HEK293 (cell line): ENCODE results near the gene ZNF786.

Experiments used
- FEZF1 ChIP-seq: fragments of 450-650 bp; formaldehyde crosslinking; IDR thresholded peaks from 2 replicates; pipeline ENCODE4 v1.5.1; 2016; ENCODE audit warnings: missing biosample characterization, missing genetic modification characterization
- MZF1 ChIP-seq: fragments of 450-650 bp; formaldehyde crosslinking; IDR thresholded peaks from 2 replicates; pipeline ENCODE4 v1.5.1; 2017; ENCODE audit warnings: missing biosample characterization, missing genetic modification characterization, borderline replicate concordance
- PRDM1 ChIP-seq: fragments of 450-650 bp; formaldehyde crosslinking; IDR thresholded peaks from 2 replicates; pipeline ENCODE4; 2016; ENCODE audit warnings: missing biosample characterization, missing genetic modification characterization
- REPIN1 ChIP-seq: fragments of 450-650 bp; formaldehyde crosslinking; IDR thresholded peaks from 2 replicates; pipeline ENCODE4 v1.5.1; 2017; ENCODE audit warnings: missing biosample characterization, missing genetic modification characterization, low read depth
- SP7 ChIP-seq: fragments of 450-650 bp; formaldehyde crosslinking; IDR thresholded peaks from 2 replicates; pipeline ENCODE4 v1.5.1; 2016; ENCODE audit warnings: missing biosample characterization, missing genetic modification characterization
- TRIM28 ChIP-seq: IDR thresholded peaks from 2 replicates; pipeline ENCODE4 v1.6.1; 2011; ENCODE audit warnings: low read length, control low read depth, borderline replicate concordance
- YY1 ChIP-seq: fragments of 450-650 bp; formaldehyde crosslinking; IDR thresholded peaks from 2 replicates; pipeline ENCODE4 v1.5.1; 2018; ENCODE audit warnings: missing biosample characterization, missing genetic modification characterization
- ZBTB1 ChIP-seq: fragments of 450-650 bp; formaldehyde crosslinking; IDR thresholded peaks from 2 replicates; pipeline ENCODE4 v1.5.1; 2016; ENCODE audit warnings: missing biosample characterization, missing genetic modification characterization
- ZBTB20 ChIP-seq: fragments of 450-650 bp; formaldehyde crosslinking; IDR thresholded peaks from 2 replicates; pipeline ENCODE4 v1.5.1; 2016; ENCODE audit warnings: missing biosample characterization, missing genetic modification characterization
- ZBTB21 ChIP-seq: fragments of 450-650 bp; formaldehyde crosslinking; IDR thresholded peaks from 2 replicates; pipeline ENCODE4 v1.5.1; 2017; ENCODE audit warnings: missing biosample characterization, missing genetic modification characterization
- ZFP37 ChIP-seq: fragments of 450-650 bp; formaldehyde crosslinking; IDR thresholded peaks from 2 replicates; pipeline ENCODE4 v1.5.1; 2016; ENCODE audit warnings: missing biosample characterization, missing genetic modification characterization
- ZNF132 ChIP-seq: fragments of 450-650 bp; formaldehyde crosslinking; IDR thresholded peaks from 2 replicates; pipeline ENCODE4 v1.5.1; 2017; ENCODE audit warnings: missing biosample characterization, missing genetic modification characterization, borderline replicate concordance
- ZNF138 ChIP-seq: fragments of 450-650 bp; formaldehyde crosslinking; IDR thresholded peaks from 2 replicates; pipeline ENCODE4 v1.5.1; 2016; ENCODE audit warnings: missing biosample characterization, missing genetic modification characterization, borderline replicate concordance
- ZNF2 ChIP-seq: fragments of 450-650 bp; formaldehyde crosslinking; IDR thresholded peaks from 2 replicates; pipeline ENCODE4 v1.5.1; 2016; ENCODE audit warnings: missing biosample characterization, missing genetic modification characterization
- ZNF350 ChIP-seq: fragments of 450-650 bp; formaldehyde crosslinking; IDR thresholded peaks from 2 replicates; pipeline ENCODE4 v1.5.0; 2017; ENCODE audit warnings: missing biosample characterization, mild to moderate bottlenecking, missing genetic modification characterization
- ZNF394 ChIP-seq: fragments of 450-650 bp; formaldehyde crosslinking; IDR thresholded peaks from 2 replicates; pipeline ENCODE4 v1.5.1; 2016; ENCODE audit warnings: missing biosample characterization, missing genetic modification characterization, mild to moderate bottlenecking, moderate library complexity, borderline replicate concordance
- ZNF561 ChIP-seq: fragments of 450-650 bp; IDR thresholded peaks from 2 replicates; pipeline ENCODE4 v1.5.1; 2018; ENCODE audit warnings: missing biosample characterization, missing genetic modification characterization, borderline replicate concordance
- ZNF571 ChIP-seq: fragments of 450-650 bp; formaldehyde crosslinking; IDR thresholded peaks from 2 replicates; pipeline ENCODE4 v1.5.0; 2017; ENCODE audit warnings: missing biosample characterization, missing genetic modification characterization
- ZNF624 ChIP-seq: fragments of 450-650 bp; formaldehyde crosslinking; IDR thresholded peaks from 2 replicates; pipeline ENCODE4 v1.5.1; 2017; ENCODE audit warnings: missing biosample characterization, missing genetic modification characterization
- ZNF792 ChIP-seq: fragments of 450-650 bp; formaldehyde crosslinking; IDR thresholded peaks from 2 replicates; pipeline ENCODE4 v1.5.1; 2016; ENCODE audit warnings: missing biosample characterization, missing genetic modification characterization
- ZNF830 ChIP-seq: fragments of 450-650 bp; IDR thresholded peaks from 2 replicates; pipeline ENCODE4 v1.5.0; 2018; ENCODE audit warnings: missing biosample characterization, missing genetic modification characterization, low read depth, mild to moderate bottlenecking, moderate library complexity
- ZNF843 ChIP-seq: fragments of 450-650 bp; formaldehyde crosslinking; IDR thresholded peaks from 2 replicates; pipeline ENCODE4 v1.5.1; 2016; ENCODE audit warnings: missing biosample characterization, missing genetic modification characterization
- ZSCAN16 ChIP-seq: fragments of 450-650 bp; formaldehyde crosslinking; IDR thresholded peaks from 2 replicates; pipeline ENCODE4 v1.5.1; 2016; ENCODE audit warnings: missing biosample characterization, missing genetic modification characterization
- TF ChIP-seq, protein P1 (sequence below): fragments of 450-650 bp; formaldehyde crosslinking; IDR thresholded peaks from 2 replicates; pipeline ENCODE4 v1.5.1; 2016; ENCODE audit warnings: missing biosample characterization, missing genetic modification characterization, borderline replicate concordance
- TF ChIP-seq, protein P2 (sequence below): fragments of 450-650 bp; formaldehyde crosslinking; IDR thresholded peaks from 2 replicates; pipeline ENCODE4 v1.5.1; 2016; ENCODE audit warnings: missing biosample characterization, missing genetic modification characterization
- TF ChIP-seq, protein P3 (sequence below): fragments of 450-650 bp; formaldehyde crosslinking; IDR thresholded peaks from 2 replicates; pipeline ENCODE4 v1.5.1; 2016; ENCODE audit warnings: missing biosample characterization, missing genetic modification characterization
- TF ChIP-seq, protein P4 (sequence below): fragments of 450-650 bp; formaldehyde crosslinking; IDR thresholded peaks from 2 replicates; pipeline ENCODE4 v1.5.1; 2016; ENCODE audit warnings: missing biosample characterization, missing genetic modification characterization, borderline replicate concordance
- TF ChIP-seq, protein P5 (sequence below): fragments of 450-650 bp; formaldehyde crosslinking; IDR thresholded peaks from 2 replicates; pipeline ENCODE4 v1.5.1; 2016; ENCODE audit warnings: missing biosample characterization, missing genetic modification characterization
- TF ChIP-seq, protein P6 (sequence below): fragments of 450-650 bp; formaldehyde crosslinking; IDR thresholded peaks from 2 replicates; pipeline ENCODE4 v1.5.1; 2017; ENCODE audit warnings: missing biosample characterization, missing genetic modification characterization

ZNF786 gene

DNA sequence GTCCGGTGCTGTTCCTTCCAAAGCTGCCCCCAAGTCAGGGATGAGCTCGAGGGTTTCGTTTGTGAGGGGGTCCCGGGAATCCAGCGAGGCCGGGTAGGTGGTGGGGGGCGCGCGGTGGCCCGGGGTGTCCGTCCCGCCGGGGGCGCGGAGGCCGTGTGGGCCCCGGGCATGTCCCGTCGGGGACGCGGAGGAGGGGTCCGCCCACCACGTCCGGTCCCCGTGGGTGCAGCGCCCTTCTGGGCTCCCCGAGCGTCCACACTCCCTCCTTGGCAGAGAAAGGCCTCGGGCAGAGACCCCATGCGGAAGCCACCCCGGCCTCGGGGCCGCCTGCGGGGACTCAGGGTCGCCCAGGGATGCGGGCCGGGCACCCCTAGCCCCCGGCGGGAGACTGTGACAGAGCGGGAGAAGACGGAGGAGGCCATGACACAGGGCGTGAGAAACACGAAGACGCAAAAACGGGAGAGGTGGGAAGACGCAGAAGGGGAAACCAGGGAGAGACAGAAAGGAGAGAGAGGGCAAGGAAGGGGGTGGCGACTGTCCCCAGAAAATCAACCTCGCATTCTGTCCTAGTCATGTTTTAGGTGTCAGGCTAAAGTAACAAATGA, 36.2 kb upstream of the ZNF786 start (continued):
- TF ChIP-seq, protein P1, sequence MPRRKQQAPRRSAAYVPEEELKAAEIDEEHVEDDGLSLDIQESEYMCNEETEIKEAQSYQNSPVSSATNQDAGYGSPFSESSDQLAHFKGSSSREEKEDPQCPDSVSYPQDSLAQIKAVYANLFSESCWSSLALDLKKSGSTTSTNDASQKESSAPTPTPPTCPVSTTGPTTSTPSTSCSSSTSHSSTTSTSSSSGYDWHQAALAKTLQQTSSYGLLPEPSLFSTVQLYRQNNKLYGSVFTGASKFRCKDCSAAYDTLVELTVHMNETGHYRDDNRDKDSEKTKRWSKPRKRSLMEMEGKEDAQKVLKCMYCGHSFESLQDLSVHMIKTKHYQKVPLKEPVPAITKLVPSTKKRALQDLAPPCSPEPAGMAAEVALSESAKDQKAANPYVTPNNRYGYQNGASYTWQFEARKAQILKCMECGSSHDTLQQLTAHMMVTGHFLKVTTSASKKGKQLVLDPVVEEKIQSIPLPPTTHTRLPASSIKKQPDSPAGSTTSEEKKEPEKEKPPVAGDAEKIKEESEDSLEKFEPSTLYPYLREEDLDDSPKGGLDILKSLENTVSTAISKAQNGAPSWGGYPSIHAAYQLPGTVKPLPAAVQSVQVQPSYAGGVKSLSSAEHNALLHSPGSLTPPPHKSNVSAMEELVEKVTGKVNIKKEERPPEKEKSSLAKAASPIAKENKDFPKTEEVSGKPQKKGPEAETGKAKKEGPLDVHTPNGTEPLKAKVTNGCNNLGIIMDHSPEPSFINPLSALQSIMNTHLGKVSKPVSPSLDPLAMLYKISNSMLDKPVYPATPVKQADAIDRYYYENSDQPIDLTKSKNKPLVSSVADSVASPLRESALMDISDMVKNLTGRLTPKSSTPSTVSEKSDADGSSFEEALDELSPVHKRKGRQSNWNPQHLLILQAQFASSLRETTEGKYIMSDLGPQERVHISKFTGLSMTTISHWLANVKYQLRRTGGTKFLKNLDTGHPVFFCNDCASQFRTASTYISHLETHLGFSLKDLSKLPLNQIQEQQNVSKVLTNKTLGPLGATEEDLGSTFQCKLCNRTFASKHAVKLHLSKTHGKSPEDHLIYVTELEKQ, result no peak
- TF ChIP-seq ZBTB20 (tag by site-specific recombination) (peak; percentile 22), REPIN1 (tag by site-specific recombination) (no peak), SP7 (tag by site-specific recombination) (no peak), ZSCAN16 (tag by site-specific recombination) (no peak), ZNF624 (tag by site-specific recombination) (0 out of 2 replicates have a peak, but pooled peaks have one; percentile 14), ZNF843 (no peak), FEZF1 (tag by site-specific recombination) (no peak), TRIM28 (no peak), ZFP37 (tag by site-specific recombination) (no peak), ZNF571 (tag by site-specific recombination) (no peak), ZBTB1 (tag by site-specific recombination) (no peak), ZNF792 (tag by site-specific recombination) (no peak; the same call in 1 of the 2 replicates), ZNF350 (no peak), ZNF561 (tag by site-specific recombination) (peak; percentile 6; the same call in 1 of the 2 replicates), ZNF2 (tag by site-specific recombination) (no peak), ZNF830 (tag by site-specific recombination) (no peak), PRDM1 (peak; percentile 86), MZF1 (tag by site-specific recombination) (no peak), ZBTB21 (tag by site-specific recombination) (peak; percentile 45), YY1 (tag by site-specific recombination) (peak; percentile 77), ZNF138 (no peak), ZNF132 (tag by site-specific recombination) (no peak), ZNF394 (tag by site-specific recombination) (no peak)
- TF ChIP-seq, protein P2, sequence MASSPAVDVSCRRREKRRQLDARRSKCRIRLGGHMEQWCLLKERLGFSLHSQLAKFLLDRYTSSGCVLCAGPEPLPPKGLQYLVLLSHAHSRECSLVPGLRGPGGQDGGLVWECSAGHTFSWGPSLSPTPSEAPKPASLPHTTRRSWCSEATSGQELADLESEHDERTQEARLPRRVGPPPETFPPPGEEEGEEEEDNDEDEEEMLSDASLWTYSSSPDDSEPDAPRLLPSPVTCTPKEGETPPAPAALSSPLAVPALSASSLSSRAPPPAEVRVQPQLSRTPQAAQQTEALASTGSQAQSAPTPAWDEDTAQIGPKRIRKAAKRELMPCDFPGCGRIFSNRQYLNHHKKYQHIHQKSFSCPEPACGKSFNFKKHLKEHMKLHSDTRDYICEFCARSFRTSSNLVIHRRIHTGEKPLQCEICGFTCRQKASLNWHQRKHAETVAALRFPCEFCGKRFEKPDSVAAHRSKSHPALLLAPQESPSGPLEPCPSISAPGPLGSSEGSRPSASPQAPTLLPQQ (tag by site-specific recombination), result peak; percentile 97
- TF ChIP-seq, protein P3, sequence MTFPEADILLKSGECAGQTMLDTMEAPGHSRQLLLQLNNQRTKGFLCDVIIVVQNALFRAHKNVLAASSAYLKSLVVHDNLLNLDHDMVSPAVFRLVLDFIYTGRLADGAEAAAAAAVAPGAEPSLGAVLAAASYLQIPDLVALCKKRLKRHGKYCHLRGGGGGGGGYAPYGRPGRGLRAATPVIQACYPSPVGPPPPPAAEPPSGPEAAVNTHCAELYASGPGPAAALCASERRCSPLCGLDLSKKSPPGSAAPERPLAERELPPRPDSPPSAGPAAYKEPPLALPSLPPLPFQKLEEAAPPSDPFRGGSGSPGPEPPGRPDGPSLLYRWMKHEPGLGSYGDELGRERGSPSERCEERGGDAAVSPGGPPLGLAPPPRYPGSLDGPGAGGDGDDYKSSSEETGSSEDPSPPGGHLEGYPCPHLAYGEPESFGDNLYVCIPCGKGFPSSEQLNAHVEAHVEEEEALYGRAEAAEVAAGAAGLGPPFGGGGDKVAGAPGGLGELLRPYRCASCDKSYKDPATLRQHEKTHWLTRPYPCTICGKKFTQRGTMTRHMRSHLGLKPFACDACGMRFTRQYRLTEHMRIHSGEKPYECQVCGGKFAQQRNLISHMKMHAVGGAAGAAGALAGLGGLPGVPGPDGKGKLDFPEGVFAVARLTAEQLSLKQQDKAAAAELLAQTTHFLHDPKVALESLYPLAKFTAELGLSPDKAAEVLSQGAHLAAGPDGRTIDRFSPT, result peak; percentile 47; the same call in 1 of the 2 replicates
- TF ChIP-seq, protein P4, sequence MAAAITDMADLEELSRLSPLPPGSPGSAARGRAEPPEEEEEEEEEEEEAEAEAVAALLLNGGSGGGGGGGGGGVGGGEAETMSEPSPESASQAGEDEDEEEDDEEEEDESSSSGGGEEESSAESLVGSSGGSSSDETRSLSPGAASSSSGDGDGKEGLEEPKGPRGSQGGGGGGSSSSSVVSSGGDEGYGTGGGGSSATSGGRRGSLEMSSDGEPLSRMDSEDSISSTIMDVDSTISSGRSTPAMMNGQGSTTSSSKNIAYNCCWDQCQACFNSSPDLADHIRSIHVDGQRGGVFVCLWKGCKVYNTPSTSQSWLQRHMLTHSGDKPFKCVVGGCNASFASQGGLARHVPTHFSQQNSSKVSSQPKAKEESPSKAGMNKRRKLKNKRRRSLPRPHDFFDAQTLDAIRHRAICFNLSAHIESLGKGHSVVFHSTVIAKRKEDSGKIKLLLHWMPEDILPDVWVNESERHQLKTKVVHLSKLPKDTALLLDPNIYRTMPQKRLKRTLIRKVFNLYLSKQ (tag by site-specific recombination), result no peak
- TF ChIP-seq, protein P5, sequence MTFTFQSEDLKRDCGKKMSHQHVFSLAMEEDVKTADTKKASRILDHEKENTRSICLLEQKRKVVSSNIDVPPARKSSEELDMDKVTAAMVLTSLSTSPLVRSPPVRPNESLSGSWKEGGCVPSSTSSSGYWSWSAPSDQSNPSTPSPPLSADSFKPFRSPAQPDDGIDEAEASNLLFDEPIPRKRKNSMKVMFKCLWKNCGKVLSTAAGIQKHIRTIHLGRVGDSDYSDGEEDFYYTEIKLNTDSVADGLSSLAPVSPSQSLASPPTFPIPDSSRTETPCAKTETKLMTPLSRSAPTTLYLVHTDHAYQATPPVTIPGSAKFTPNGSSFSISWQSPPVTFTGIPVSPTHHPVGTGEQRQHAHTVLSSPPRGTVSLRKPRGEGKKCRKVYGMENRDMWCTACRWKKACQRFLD (tag by site-specific recombination), result no peak
- TF ChIP-seq, protein P6, sequence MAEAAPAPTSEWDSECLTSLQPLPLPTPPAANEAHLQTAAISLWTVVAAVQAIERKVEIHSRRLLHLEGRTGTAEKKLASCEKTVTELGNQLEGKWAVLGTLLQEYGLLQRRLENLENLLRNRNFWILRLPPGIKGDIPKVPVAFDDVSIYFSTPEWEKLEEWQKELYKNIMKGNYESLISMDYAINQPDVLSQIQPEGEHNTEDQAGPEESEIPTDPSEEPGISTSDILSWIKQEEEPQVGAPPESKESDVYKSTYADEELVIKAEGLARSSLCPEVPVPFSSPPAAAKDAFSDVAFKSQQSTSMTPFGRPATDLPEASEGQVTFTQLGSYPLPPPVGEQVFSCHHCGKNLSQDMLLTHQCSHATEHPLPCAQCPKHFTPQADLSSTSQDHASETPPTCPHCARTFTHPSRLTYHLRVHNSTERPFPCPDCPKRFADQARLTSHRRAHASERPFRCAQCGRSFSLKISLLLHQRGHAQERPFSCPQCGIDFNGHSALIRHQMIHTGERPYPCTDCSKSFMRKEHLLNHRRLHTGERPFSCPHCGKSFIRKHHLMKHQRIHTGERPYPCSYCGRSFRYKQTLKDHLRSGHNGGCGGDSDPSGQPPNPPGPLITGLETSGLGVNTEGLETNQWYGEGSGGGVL (tag by site-specific recombination), result peak; percentile 61
